Activated naive CD8-positive, alpha-beta T cell treated with anti-CD3 and anti-CD28 coated beads for 36 hours (primary cell): ENCODE data around the gene CNTLN. TPM values are rescaled to one million over a fixed set of nuclear protein-coding genes. Genes with fewer than 3 reads are reported as not detected.

Source experiments
- DNase-seq: peaks from one replicate; pipeline ENCODE4 v3.0.0; 2021
- H3K27ac Mint-ChIP-seq: one replicate; pipeline ENCODE4 v1.8.0; 2022; ENCODE audit warnings: mild to moderate bottlenecking, moderate library complexity, mixed read lengths
- H3K27me3 Mint-ChIP-seq: one replicate; pipeline ENCODE4 v1.8.0; 2022; ENCODE audit warnings: mild to moderate bottlenecking, mixed read lengths
- H3K36me3 Mint-ChIP-seq: one replicate; pipeline ENCODE4 v1.8.0; 2021; ENCODE audit warnings: mild to moderate bottlenecking, mixed read lengths
- H3K4me1 Mint-ChIP-seq: one replicate; pipeline ENCODE4 v1.8.0; 2021; ENCODE audit warnings: mixed read lengths
- H3K4me3 Mint-ChIP-seq: one replicate; pipeline ENCODE4 v1.8.0; 2022; ENCODE audit warnings: mild to moderate bottlenecking, moderate library complexity, mixed read lengths
- H3K9me3 Mint-ChIP-seq: one replicate; pipeline ENCODE4 v1.8.0; 2022; ENCODE audit warnings: mixed read lengths
- total RNA-seq, 2 experiments: library from RNA; stranded (reverse); gene quantifications; one replicate each; pipeline ENCODE4 v1.2.3, GENCODE V29; 2021

CNTLN gene
- total RNA-seq, 2 experiments from 2014 or later: 0.60 to 0.68 TPM

DNA sequence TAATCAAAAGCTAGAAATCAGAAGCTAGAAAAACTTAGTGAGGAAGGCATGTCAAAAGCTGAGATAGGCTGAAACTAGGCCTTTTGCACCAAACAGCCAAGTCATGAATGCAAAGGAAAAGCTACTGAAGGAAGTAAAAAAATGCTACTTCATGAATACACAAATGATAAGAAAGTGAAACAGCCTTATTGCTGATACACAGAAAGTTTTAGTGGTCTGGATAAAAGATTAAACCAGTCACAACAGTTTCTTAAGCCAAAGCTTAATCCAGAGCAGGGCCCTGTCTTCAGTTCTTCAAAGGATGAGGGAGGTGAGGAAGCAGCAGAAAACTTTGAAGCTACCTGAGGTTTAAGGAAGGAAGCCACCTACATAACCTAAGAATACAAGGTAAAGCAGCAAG lies 341.6 kb downstream of the CNTLN start:
- no peak for DNase-seq
- Mint-ChIP-seq H3K9me3 (no peaks in the 10 kb centered on the region), H3K27ac (no peak overlapping the region), H3K27me3 (no peaks in the 10 kb centered on the region), H3K36me3 (no peaks in the 10 kb centered on the region), H3K4me3 (no peak overlapping the region), H3K4me1 (no peaks in the 10 kb centered on the region)

DNA sequence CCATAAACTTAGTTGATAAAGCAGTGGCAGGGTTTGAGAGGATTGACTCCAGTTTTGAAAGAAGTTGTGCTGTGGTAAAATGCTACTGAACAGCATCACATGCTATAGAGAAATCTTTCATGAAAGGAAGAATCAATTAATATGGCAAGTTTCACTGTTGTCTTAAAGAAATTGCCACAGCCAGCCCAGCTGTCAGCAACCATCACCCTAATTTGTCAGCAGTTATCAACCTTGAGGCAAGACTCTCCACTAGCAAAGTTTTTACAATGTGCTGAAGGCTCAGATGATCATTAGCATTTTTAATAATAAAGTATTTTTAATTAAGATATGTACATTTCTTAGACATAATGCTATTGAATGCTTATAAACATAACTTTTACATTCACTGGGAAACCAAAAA lies 343.0 kb downstream of the CNTLN start:
- Mint-ChIP-seq H3K27ac (no peak overlapping the region), H3K9me3 (no peaks in the 10 kb centered on the region), H3K27me3 (no peaks in the 10 kb centered on the region), H3K4me1 (no peaks in the 10 kb centered on the region), H3K4me3 (no peak overlapping the region), H3K36me3 (no peaks in the 10 kb centered on the region)
- no peak for DNase-seq

DNA sequence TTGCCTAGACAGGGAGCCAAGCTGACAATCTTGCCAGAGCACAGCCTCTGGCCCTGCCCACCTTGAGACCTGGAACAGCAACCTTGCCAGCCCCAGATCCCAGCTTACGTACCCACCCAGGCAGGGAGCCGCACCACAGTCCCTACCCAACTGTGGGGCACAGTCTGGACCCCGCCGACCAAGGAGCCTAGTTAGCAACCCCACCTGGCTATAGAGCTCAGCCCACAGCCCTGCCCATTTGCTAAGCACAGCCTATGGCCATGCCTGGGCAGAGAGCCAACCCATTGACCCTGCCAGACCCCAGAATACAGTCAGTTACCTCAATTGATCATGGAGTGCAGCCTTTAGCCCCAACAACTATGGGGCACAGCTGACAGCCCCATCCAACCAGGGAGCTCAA lies 346.1 kb downstream of the CNTLN start:
- Mint-ChIP-seq H3K27me3 (no peaks in the 10 kb centered on the region), H3K9me3 (no peaks in the 10 kb centered on the region), H3K4me3 (no peak overlapping the region), H3K27ac (no peak overlapping the region), H3K4me1 (no peaks in the 10 kb centered on the region), H3K36me3 (no peaks in the 10 kb centered on the region)
- DNase-seq: no peak

DNA sequence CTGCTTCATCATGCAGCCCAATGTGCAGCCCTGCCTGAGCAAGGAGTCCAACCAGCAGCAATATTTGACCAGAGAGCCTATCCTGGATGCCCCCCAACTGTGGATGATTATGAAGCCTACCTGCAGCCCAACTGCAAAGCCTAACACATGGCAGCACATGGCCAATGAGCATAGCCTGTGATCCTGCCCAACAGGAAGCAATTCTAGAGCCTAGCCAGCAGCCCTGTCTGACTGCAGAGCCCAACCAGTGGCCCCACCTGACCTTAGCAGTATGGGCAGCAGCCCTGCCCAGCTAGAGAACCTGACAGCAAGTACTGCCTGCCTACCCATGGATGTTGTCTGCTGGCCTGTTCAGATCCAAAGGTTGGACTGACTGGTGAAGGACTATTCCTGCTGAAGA lies 346.7 kb downstream of the CNTLN start:
- no peak overlapping the region for H3K27ac Mint-ChIP-seq
- H3K27me3 Mint-ChIP-seq: no peaks in the 10 kb centered on the region
- H3K36me3 Mint-ChIP-seq: no peaks in the 10 kb centered on the region
- DNase-seq: no peak
- H3K4me3 Mint-ChIP-seq: no peak overlapping the region
- H3K9me3 Mint-ChIP-seq: no peaks in the 10 kb centered on the region
- no peaks in the 10 kb centered on the region for H3K4me1 Mint-ChIP-seq

DNA sequence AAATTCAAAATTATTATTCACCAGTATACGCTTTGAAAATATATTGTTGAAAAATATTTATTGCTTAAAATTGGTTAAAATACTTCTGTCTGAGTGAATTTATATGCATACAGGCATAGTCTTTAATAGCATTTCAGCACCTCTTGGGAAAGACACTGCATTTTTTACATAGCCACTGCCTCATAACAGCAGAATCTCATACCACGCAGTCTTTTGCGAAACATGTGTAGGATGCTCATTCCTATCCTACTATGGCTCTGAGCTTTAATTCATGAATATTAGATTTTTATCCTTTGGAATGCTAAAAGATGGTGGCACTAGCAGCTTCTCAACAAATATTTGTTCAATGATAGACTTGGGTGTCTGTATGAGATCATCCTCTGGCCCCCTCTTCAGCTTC lies 350.1 kb downstream of the CNTLN start:
- Mint-ChIP-seq H3K9me3 (no peaks in the 10 kb centered on the region), H3K4me3 (no peak overlapping the region), H3K27ac (no peak overlapping the region), H3K27me3 (no peaks in the 10 kb centered on the region), H3K36me3 (no peaks in the 10 kb centered on the region), H3K4me1 (no peaks in the 10 kb centered on the region)
- no peak for DNase-seq

DNA sequence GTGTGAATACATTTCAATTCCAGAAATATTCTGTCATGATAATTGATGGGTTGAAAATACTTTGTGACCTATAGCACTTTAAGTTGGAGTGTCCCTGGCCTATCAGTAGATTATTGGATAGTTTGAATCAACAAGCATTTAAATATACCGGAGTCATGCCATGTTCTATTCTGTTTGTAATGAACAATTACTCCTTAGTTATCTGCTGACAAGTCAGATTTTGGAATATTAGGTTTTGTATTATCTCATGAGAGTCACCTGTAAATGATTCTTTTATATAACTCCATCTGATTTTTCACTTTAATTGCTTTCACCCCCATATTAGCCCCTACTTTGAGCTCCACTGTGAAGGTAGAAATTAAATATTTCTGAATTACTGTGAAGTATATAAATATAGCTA lies 351.6 kb downstream of the CNTLN start:
- no peaks in the 10 kb centered on the region for H3K9me3 Mint-ChIP-seq
- H3K27me3 Mint-ChIP-seq: no peaks in the 10 kb centered on the region
- no peak overlapping the region for H3K4me3 Mint-ChIP-seq
- H3K4me1 Mint-ChIP-seq: no peaks in the 10 kb centered on the region
- no peak for DNase-seq
- no peaks in the 10 kb centered on the region for H3K36me3 Mint-ChIP-seq
- no peak overlapping the region for H3K27ac Mint-ChIP-seq

DNA sequence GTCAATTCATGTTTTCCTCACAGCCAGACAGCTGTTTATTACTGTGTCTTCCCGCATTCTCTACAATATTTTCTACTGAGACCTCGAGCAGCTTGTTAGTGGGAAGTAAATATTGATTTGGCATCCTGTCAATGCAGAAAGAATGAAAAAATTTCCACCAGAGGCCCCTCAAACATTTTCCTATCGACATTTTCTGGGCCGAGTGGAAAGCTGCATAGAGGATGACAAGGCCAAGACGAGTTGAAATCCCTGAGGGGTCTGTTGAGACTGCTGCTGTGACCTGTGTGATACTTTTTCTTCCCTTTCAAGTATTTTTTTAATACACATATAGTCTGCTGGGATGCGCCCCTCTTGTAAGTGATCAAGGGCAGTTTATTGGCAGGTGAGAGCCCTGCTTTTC lies 352.6 kb downstream of the CNTLN start:
- no peaks in the 10 kb centered on the region for H3K27me3 Mint-ChIP-seq
- no peak overlapping the region for H3K4me3 Mint-ChIP-seq
- H3K4me1 Mint-ChIP-seq: no peaks in the 10 kb centered on the region
- H3K9me3 Mint-ChIP-seq: no peaks in the 10 kb centered on the region
- no peak for DNase-seq
- H3K27ac Mint-ChIP-seq: no peak overlapping the region
- H3K36me3 Mint-ChIP-seq: no peaks in the 10 kb centered on the region

DNA sequence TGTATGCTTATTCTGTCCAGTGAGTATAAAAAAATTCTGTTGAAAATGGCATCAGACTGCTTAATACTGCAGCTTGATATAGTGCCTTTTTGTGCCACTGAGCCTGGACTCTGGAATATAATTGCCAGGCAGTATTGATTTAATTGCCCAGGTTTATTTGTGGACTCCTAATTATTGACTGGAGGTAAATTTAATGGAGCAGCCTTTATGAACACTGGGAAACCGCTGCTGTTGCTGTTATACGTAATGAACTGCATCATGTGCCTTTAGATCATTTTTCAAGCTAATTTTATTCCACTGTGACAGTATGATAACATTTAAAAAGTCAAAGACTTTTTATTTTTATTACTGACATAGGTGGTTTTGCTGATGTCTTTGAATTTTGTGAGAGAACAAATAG lies 353.8 kb downstream of the CNTLN start:
- Mint-ChIP-seq H3K36me3 (no peaks in the 10 kb centered on the region), H3K4me1 (no peaks in the 10 kb centered on the region), H3K9me3 (no peaks in the 10 kb centered on the region), H3K27me3 (no peaks in the 10 kb centered on the region), H3K27ac (no peak overlapping the region), H3K4me3 (no peak overlapping the region)
- no peak for DNase-seq

DNA sequence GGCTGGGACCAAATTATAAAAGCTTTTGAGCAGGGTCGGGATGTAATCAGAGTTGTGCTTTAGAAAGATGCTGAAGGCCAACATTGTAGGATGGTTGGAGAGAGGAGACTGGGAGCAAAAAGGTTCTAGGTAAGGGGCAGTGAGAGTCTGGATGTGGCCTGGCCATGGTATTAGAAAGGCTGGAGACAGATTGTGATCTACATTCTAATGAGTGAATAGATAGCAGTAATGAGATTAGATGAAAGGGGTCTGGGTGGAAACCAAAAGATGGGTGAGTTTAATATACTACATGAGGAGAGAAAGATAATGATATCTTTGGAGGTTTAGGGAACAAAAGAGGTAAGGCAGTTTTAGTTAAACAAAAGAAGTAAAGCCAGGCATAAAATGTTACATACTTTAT lies 355.3 kb downstream of the CNTLN start:
- no peak for DNase-seq
- no peaks in the 10 kb centered on the region for H3K27me3 Mint-ChIP-seq
- no peaks in the 10 kb centered on the region for H3K36me3 Mint-ChIP-seq
- no peaks in the 10 kb centered on the region for H3K9me3 Mint-ChIP-seq
- H3K27ac Mint-ChIP-seq: no peak overlapping the region
- no peaks in the 10 kb centered on the region for H3K4me1 Mint-ChIP-seq
- no peak overlapping the region for H3K4me3 Mint-ChIP-seq

DNA sequence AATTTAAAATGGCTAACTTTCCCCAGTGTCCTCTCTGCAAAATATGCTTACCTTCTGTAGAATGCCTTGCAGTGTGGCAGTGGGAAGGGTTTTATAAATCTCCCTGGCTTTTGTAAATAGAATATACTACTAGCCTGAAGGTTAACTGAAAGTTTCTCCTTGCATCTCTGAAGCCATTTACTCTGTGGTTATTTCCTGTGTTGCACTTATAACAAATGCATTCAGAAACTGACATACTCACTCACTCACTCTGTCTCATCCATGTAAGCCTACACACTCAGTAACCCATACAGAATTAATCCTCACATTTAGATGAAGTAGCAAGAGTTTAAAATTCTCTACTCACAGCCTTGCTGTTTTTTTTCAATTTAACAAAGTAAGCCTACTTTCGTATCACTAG lies 356.9 kb downstream of the CNTLN start:
- Mint-ChIP-seq H3K36me3 (no peaks in the 10 kb centered on the region), H3K4me3 (no peak overlapping the region), H3K27me3 (no peaks in the 10 kb centered on the region), H3K27ac (no peak overlapping the region), H3K9me3 (no peaks in the 10 kb centered on the region), H3K4me1 (no peaks in the 10 kb centered on the region)
- no peak for DNase-seq

DNA sequence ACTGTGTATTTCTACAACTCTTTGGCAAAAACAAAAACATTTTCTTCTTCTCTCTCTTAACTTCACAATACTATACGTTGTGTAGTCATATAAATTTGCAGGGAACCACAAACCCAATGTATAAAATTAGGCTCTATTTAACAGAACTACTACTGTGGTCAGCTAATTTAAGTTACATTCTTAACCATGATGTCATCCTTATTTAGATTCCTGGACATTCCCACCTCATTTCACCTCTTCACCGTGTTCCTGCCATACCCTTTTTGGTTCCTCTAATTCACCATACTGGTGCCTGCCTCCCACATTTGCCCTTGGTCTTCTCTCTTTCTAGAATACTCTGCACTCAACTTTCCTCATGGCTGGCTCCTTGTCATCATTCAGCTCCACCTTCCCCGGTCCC lies 368.4 kb downstream of the CNTLN start:
- no peaks in the 10 kb centered on the region for H3K27me3 Mint-ChIP-seq
- no peak for DNase-seq
- H3K9me3 Mint-ChIP-seq: no peaks in the 10 kb centered on the region
- no peak overlapping the region for H3K27ac Mint-ChIP-seq
- H3K4me1 Mint-ChIP-seq: no peaks in the 10 kb centered on the region
- H3K4me3 Mint-ChIP-seq: no peak overlapping the region
- H3K36me3 Mint-ChIP-seq: no peaks in the 10 kb centered on the region

DNA sequence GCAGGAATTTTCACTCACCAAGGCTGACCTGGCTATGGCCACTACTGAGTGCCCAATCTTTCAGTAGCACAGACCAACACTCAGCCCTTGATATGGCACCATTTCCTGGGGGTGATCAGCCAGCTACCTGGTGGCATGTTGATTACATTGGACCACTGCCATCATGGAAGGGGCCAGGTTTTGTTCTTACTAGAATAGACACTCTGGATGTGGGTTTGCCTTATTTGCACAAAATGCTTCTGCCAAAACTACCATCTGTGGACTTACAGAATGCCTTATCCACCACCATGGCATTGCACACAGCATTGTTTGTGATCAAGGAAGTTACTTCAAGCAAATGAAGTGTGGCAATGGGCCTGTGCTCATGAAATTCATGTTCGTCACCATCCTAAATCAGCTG lies 374.3 kb downstream of the CNTLN start:
- no peak overlapping the region for H3K27ac Mint-ChIP-seq
- DNase-seq: no peak
- no peaks in the 10 kb centered on the region for H3K27me3 Mint-ChIP-seq
- no peaks in the 10 kb centered on the region for H3K4me1 Mint-ChIP-seq
- no peaks in the 10 kb centered on the region for H3K9me3 Mint-ChIP-seq
- H3K4me3 Mint-ChIP-seq: no peak overlapping the region
- no peaks in the 10 kb centered on the region for H3K36me3 Mint-ChIP-seq

DNA sequence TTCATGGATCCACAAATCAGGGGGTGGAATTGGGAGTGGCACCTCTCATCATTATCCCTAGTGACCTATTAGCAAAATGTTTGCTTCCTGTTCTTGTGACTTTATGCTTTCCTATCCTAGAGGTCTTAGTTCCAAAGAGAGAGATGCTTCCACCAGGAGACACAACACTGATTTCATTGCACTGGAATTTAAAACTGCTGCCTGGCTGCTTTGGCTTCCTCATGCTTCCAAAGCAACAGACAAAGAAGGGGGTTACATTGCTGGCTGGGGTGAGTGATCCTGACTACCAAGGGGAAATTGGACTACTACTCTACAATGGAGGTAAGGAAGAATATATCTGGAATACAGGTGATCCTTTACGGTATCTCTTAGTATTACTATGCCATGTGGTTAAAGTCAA lies 374.9 kb downstream of the CNTLN start:
- DNase-seq: no peak
- no peaks in the 10 kb centered on the region for H3K36me3 Mint-ChIP-seq
- no peak overlapping the region for H3K27ac Mint-ChIP-seq
- no peak overlapping the region for H3K4me3 Mint-ChIP-seq
- no peaks in the 10 kb centered on the region for H3K27me3 Mint-ChIP-seq
- H3K4me1 Mint-ChIP-seq: no peaks in the 10 kb centered on the region
- H3K9me3 Mint-ChIP-seq: no peaks in the 10 kb centered on the region

DNA sequence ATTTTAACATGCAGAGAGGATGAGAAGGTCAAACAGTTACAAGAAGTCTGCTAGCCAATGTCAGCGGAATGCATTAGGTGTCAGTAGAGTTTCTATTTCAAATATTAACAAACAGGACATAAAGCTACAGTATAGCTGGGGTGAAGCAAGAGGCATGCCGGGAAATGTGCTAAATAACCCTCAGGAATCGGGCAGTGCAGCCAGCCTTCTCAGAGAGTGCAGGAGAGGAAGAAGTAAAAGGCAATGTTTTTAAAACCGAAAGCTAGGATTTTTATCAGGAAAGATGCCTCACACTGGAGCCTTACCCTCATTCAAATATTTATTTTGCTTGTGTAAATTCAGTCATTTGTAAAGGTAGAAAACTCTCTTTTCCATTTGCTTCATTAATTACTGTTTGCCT lies 384.9 kb downstream of the CNTLN start:
- Mint-ChIP-seq H3K4me3 (no peak overlapping the region), H3K4me1 (no peaks in the 10 kb centered on the region), H3K9me3 (no peaks in the 10 kb centered on the region), H3K27me3 (no peaks in the 10 kb centered on the region), H3K27ac (no peak overlapping the region), H3K36me3 (no peaks in the 10 kb centered on the region)
- DNase-seq: no peak

DNA sequence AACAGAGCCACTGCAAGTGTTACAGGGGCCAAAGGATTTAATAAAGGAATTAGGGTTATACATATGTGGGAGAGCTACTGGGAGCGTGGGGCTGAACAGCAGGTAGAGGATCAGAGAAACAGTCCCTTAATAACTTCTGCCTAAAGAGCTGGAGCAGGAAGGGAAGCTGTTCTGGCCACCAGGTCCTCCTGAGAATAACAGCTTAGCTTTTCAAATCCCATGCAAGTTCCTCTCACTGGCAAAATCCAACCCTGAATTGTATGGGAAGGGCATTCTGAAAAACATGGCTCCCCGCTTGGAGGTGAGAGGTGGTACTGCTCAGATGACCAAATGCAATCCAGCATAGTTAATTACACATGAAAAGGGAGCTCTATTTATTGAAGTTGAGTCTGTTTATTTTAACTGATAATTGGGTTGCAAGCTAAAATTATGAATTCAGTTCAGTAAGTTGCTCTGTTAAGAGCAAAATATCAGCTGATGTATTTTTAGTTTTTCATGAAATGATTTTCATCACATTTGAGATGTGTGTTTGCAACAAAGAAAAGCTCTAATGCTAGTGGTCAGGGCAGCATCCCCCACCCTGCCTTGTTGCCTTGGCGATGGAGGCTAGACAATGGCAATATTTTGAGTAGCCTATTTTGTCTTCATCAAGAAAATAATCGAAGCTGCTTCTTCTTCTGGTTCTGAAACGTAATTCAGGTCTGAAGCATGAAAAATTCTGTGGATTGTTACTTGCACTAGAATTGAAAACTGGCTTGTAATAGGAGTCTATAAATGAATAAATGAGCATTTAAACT lies 385.6 kb downstream of the CNTLN start:
- Mint-ChIP-seq H3K9me3 (no peaks in the 10 kb centered on the region), H3K4me1 (no peaks in the 10 kb centered on the region), H3K4me3 (no peak overlapping the region), H3K27me3 (no peaks in the 10 kb centered on the region), H3K36me3 (no peaks in the 10 kb centered on the region), H3K27ac (no peak overlapping the region)
- no peak for DNase-seq

DNA sequence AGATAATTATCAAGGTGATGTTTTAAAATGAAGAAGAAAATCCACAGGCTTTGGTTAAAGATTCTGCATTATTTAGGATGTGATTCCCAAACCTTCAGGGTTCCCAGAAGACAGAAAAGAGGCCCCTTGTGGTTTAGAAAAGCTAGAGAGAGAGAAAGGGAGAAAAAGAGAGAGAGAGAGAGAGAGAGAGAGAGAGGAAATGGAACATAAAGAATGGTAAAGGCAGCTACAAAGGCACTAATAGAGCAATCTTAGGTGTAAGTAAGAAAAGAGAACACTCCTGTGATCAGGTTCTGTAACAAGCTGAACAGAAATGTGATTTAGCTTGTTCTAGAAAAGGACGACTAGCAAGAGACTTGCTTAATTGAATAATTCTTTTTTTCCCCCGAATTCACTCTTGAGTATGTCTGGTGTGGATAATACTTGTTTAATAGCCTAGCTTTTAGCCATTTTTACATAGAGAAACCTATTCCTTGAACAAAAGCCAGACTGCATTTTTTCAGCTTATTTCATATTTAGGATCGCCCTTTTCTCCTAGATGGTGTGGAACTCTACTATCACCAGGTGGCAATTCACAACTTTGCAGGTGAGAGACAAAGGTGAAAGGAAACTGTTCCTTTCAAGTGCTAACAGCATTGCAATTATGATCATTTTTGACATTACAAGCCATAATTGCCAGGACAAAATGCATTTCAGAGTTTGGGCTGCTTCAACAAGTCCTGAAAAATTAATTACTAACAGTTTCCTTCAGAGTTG lies 386.4 kb downstream of the CNTLN start:
- no peak overlapping the region for H3K27ac Mint-ChIP-seq
- H3K4me3 Mint-ChIP-seq: no peak overlapping the region
- no peaks in the 10 kb centered on the region for H3K9me3 Mint-ChIP-seq
- no peaks in the 10 kb centered on the region for H3K27me3 Mint-ChIP-seq
- DNase-seq: no peak
- no peaks in the 10 kb centered on the region for H3K4me1 Mint-ChIP-seq
- H3K36me3 Mint-ChIP-seq: no peaks in the 10 kb centered on the region
